Endothelial cell (in vitro differentiated cells): ENCODE results near the gene ADIG. TPM values are rescaled to one million over a fixed set of nuclear protein-coding genes. Genes with fewer than 3 reads are reported as not detected.

Experiments
- DNase-seq: peaks from one replicate; pipeline ENCODE4 v3.0.0; 2021; ENCODE audit warnings: low spot score
- H3K27ac Mint-ChIP-seq: one replicate; pipeline ENCODE4 v1.8.0; 2021; ENCODE audit warnings: mixed read lengths, inconsistent platforms; ENCODE audit not compliant: unreplicated experiment
- H3K27me3 Mint-ChIP-seq: one replicate; pipeline ENCODE4 v1.8.0; 2021; ENCODE audit warnings: mild to moderate bottlenecking, moderate library complexity, mixed read lengths, inconsistent platforms; ENCODE audit not compliant: unreplicated experiment
- H3K36me3 Mint-ChIP-seq: one replicate; pipeline ENCODE4 v1.8.0; 2021; ENCODE audit warnings: mild to moderate bottlenecking, low read depth, mixed read lengths, inconsistent platforms; ENCODE audit not compliant: unreplicated experiment
- H3K4me1 Mint-ChIP-seq: one replicate; pipeline ENCODE4 v1.8.0; 2021; ENCODE audit warnings: mild to moderate bottlenecking, mixed read lengths, inconsistent platforms; ENCODE audit not compliant: unreplicated experiment
- H3K4me3 Mint-ChIP-seq: one replicate; pipeline ENCODE4 v1.8.0; 2021; ENCODE audit warnings: mild to moderate bottlenecking, mixed read lengths, inconsistent platforms; ENCODE audit not compliant: unreplicated experiment
- H3K9me3 Mint-ChIP-seq: one replicate; pipeline ENCODE4 v1.8.0; 2021; ENCODE audit warnings: mixed read lengths, inconsistent platforms; ENCODE audit not compliant: unreplicated experiment
- CTCF ChIP-seq: fragments of 200-600 bp; sonication (generic); IDR thresholded peaks from one replicate; pipeline ENCODE4 v1.5.0; 2021; ENCODE audit warnings: antibody characterized with exemption; ENCODE audit not compliant: unreplicated experiment
- total RNA-seq: library from RNA; stranded (reverse); fragmentation: NEBNext Ultra II Directional; extraction: Animal tissue kit (Norgen Biotek cat#: 25700); gene quantifications from one replicate; pipeline ENCODE4 v1.2.1, GENCODE V29; 2021; ENCODE audit not compliant: unreplicated experiment

ADIG gene
- total RNA-seq, 1 donor from 2014 or later = not detected

GRCh38 chr20:38583306-38583705 is 2.3 kb downstream of the ADIG start:
- no peaks in the 10 kb centered on the region for H3K36me3 Mint-ChIP-seq

DNA sequence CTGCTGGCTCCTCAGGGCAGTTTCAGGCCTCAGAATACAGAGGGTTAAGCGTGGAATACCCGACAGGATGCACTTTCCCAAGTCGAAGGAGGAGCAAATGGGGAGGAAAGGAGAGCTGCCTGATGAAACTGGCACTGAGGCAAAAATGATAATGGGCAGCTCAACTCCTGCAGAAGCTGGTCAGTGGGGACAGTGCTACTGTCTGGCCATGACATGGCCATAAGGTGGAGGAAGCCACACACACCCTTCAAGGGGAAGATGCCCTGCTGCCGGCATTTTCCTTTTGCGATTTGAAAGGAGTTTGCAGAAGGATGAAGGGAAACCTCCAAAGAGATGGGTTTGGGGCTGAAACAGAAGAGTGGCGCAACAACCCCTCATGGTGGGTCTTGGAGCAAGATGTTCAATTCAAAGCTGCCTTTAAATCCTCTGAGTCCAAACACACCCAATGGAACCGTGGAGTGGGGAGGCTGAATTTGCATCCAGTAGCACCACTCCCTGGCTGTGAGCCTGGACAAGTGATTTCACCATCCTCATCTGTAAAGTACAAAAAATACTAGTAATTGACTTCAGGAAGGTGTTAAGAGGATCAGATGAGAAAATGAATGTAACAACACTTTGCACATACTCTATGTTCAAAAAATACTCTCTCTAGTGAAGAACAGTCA is 3.2 kb downstream of the ADIG start:
- H3K9me3 Mint-ChIP-seq = no peaks in the 10 kb centered on the region
- no peak for TF ChIP-seq CTCF
- H3K36me3 Mint-ChIP-seq = no peaks in the 10 kb centered on the region
- DNase-seq = no peak
- H3K4me1 Mint-ChIP-seq = peaks cover 8% of the 10 kb centered on the region
- no peaks in the 10 kb centered on the region for H3K27me3 Mint-ChIP-seq
- H3K27ac Mint-ChIP-seq = no peak overlapping the region
- no peak overlapping the region for H3K4me3 Mint-ChIP-seq

More at GRCh38 chr20:38583306-38583705, 2.3 kb downstream of the ADIG start:
- Mint-ChIP-seq H3K9me3 (no peaks in the 10 kb centered on the region), H3K27me3 (peaks cover 1% of the 10 kb centered on the region), H3K4me1 (peaks cover 10% of the 10 kb centered on the region), H3K27ac (no peak overlapping the region), H3K4me3 (no peak overlapping the region)
- no peak for TF ChIP-seq CTCF
- no peak for DNase-seq

- Mint-ChIP-seq H3K36me3 (no peaks in the 10 kb centered on the region), H3K27ac (no peak overlapping the region), H3K9me3 (no peaks in the 10 kb centered on the region), H3K4me3 (no peak overlapping the region), H3K4me1 (no peaks in the 10 kb centered on the region), H3K27me3 (no peaks in the 10 kb centered on the region)
- no peak for TF ChIP-seq CTCF
- no peak for DNase-seq
These were observed 4.6 kb downstream of the ADIG start for GRCh38 chr20:38585404-38586180.

DNA sequence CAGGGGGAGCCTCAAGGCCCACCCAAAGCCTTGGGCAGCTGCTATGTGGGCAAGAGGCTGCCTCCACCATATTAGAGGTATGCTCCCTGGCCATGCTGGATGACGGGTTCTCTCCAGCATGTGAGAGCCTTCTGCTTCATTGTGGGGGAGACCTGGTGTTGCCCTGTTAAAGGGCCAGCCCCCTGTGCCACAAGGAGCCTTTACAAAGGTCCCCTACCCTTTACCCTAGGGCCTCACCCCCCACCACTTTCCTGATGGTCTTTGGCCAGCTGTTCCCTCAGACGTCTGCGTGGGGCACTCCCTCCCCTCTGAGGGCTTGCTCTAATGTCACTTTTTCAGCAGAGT is 5.2 kb downstream of the ADIG start:
- DNase-seq = no peak
- no peaks in the 10 kb centered on the region for H3K27me3 Mint-ChIP-seq
- no peak overlapping the region for H3K4me3 Mint-ChIP-seq
- TF ChIP-seq CTCF = no peak
- H3K4me1 Mint-ChIP-seq = no peaks in the 10 kb centered on the region
- H3K27ac Mint-ChIP-seq = no peak overlapping the region
- H3K9me3 Mint-ChIP-seq = no peaks in the 10 kb centered on the region
- no peaks in the 10 kb centered on the region for H3K36me3 Mint-ChIP-seq

DNA sequence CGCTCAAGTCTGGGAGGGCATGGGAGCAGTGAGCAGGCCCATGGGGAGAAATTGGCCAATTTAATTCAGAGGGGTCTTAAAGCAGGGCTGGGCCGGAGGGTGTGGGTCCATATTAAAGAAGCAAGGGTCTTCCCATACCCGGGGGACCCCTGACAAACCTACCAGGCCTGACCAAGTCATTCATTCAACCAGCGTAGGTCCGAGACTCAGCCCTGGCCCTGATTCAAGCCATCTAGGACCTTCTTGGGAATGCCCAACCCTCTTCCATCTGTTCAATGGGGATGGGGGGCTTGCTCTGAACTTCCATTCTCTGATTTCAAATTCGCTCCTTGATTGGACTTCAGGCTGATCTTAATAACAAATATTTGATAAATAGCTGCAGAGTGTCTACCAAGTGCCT is 7.3 kb downstream of the ADIG start:
- Mint-ChIP-seq H3K36me3 (no peaks in the 10 kb centered on the region), H3K4me3 (no peak overlapping the region), H3K4me1 (no peaks in the 10 kb centered on the region), H3K27ac (no peak overlapping the region), H3K9me3 (no peaks in the 10 kb centered on the region), H3K27me3 (no peaks in the 10 kb centered on the region)
- no peak for DNase-seq
- TF ChIP-seq CTCF = no peak
